ENCODE measurements around the gene BANK1. TPM values are rescaled to one million over a fixed set of nuclear protein-coding genes. Genes with fewer than 3 reads are reported as not detected.

BANK1 gene
- polyA plus RNA-seq, 1 of the 3 experiments (the other 2 are of a cell fraction), result not detected

DNA sequence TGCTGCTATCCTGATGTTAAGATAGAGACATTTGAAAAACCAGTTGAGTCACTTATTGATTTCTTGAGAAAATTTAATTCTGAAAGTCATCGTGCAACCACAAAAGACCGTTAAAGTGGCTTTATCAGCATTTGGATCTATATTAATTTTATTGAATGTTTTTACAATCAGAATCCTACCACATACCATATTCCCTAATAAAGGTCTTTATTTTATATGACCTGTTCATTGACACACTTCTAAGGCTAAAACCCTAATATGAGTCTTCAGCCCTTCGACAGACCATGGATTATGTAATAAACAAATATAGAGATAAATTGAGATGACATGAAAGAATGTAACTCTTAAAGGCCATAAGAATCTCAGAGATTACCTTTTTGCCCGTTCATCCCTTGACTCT is 68.1 kb downstream of the BANK1 start:
- Histone ChIP-seq H3K9me2 (no peaks in the 10 kb centered on the region), H3K4me3 (ENCODE audit: low read depth in 2 of 2, low read length in 1 of 2) (no peak overlapping the region), H4K20me1 (ENCODE audit: insufficient read depth) (no peaks in the 10 kb centered on the region), H3K79me2 (ENCODE audit: insufficient read depth) (no peaks in the 10 kb centered on the region), H3K4me2 (no peak overlapping the region), H3K9me3 (no peaks in the 10 kb centered on the region), H3K9ac (no peak overlapping the region), H3K27ac (ENCODE audit: low read depth in 2 of 2, low read length in 1 of 2) (no peak overlapping the region), H3K4me1 (ENCODE audit: control insufficient read depth in 1 of 2, insufficient read depth in 2 of 2, low read depth in 1 of 2, low read length in 1 of 2) (no peaks in the 10 kb centered on the region), H3F3A (replicated peaks; ENCODE audit: insufficient read depth) (no peaks in the 10 kb centered on the region), H2AFZ (ENCODE audit: low read depth) (no peak overlapping the region), H3K27me3 (ENCODE audit: insufficient read depth) (no peaks in the 10 kb centered on the region), H3K36me3 (replicated peaks in 1 of 2; ENCODE audit: control insufficient read depth in 1 of 2, insufficient read depth in 2 of 2, low read length in 1 of 2) (no peaks in the 10 kb centered on the region)
- 84% methylated on average over 4 of the region's 4 CpGs for WGBS (ENCODE audit: low lambda C conversion rate)
- ChIA-PET CTCF (no interaction called here), POLR2A (no interaction called here)
- TF ChIP-seq, protein P1, sequence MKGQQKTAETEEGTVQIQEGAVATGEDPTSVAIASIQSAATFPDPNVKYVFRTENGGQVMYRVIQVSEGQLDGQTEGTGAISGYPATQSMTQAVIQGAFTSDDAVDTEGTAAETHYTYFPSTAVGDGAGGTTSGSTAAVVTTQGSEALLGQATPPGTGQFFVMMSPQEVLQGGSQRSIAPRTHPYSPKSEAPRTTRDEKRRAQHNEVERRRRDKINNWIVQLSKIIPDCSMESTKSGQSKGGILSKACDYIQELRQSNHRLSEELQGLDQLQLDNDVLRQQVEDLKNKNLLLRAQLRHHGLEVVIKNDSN (IDR thresholded peaks at IDR 0.05; ENCODE audit: borderline replicate concordance, low read depth), result no peak
- TF ChIP-seq SIN3A (IDR thresholded peaks at IDR 0.05; ENCODE audit: borderline replicate concordance, low read depth, low read length), result no peak
- no peak for TF ChIP-seq MXI1 (IDR thresholded peaks at IDR 0.05; ENCODE audit: low read depth, low read length)
- TF ChIP-seq, protein P2, sequence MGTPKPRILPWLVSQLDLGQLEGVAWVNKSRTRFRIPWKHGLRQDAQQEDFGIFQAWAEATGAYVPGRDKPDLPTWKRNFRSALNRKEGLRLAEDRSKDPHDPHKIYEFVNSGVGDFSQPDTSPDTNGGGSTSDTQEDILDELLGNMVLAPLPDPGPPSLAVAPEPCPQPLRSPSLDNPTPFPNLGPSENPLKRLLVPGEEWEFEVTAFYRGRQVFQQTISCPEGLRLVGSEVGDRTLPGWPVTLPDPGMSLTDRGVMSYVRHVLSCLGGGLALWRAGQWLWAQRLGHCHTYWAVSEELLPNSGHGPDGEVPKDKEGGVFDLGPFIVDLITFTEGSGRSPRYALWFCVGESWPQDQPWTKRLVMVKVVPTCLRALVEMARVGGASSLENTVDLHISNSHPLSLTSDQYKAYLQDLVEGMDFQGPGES (IDR thresholded peaks at IDR 0.05; ENCODE audit: low read depth, low read length), result no peak
- TF ChIP-seq, protein P3, sequence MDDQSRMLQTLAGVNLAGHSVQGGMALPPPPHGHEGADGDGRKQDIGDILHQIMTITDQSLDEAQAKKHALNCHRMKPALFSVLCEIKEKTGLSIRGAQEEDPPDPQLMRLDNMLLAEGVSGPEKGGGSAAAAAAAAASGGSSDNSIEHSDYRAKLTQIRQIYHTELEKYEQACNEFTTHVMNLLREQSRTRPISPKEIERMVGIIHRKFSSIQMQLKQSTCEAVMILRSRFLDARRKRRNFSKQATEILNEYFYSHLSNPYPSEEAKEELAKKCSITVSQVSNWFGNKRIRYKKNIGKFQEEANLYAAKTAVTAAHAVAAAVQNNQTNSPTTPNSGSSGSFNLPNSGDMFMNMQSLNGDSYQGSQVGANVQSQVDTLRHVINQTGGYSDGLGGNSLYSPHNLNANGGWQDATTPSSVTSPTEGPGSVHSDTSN (IDR thresholded peaks at IDR 0.05), result no peak
- no peak for TF ChIP-seq ELF1 (IDR thresholded peaks at IDR 0.05)
- TF ChIP-seq TCF12 (IDR thresholded peaks at IDR 0.05), result no peak
- TF ChIP-seq EP300 (IDR thresholded peaks at IDR 0.05; ENCODE audit: borderline replicate concordance in 1 of 2, low read depth in 1 of 2, low read length in 1 of 2), result no peak
- no peak for TF ChIP-seq RCOR1 (IDR thresholded peaks at IDR 0.05; ENCODE audit: low read length)
- no peak for TF ChIP-seq EZH2phosphoT487 (IDR thresholded peaks at IDR 0.05; ENCODE audit: borderline replicate concordance, low read depth)
- no peak for TF ChIP-seq RXRA (IDR thresholded peaks at IDR 0.05; ENCODE audit: borderline replicate concordance, low read depth)
- TF ChIP-seq YY1 (IDR thresholded peaks at IDR 0.05; ENCODE audit: low read depth), result no peak
- TF ChIP-seq NRF1 (IDR thresholded peaks at IDR 0.05; ENCODE audit: low read depth, low read length), result no peak
- no peak for TF ChIP-seq JUND (IDR thresholded peaks at IDR 0.05)
- no peak for TF ChIP-seq ZBTB33 (IDR thresholded peaks at IDR 0.05; ENCODE audit: borderline replicate concordance, low read depth)
- no peak for TF ChIP-seq CHD2 (IDR thresholded peaks at IDR 0.05; ENCODE audit: low read length, partially characterized antibody)
- DNase-seq, result no peak
